ENCODE measurements around the gene PARD3.
A peak's percentile ranks its signal among the peaks of the same experiment; 100 is the strongest.

The PARD3 gene

DNA sequence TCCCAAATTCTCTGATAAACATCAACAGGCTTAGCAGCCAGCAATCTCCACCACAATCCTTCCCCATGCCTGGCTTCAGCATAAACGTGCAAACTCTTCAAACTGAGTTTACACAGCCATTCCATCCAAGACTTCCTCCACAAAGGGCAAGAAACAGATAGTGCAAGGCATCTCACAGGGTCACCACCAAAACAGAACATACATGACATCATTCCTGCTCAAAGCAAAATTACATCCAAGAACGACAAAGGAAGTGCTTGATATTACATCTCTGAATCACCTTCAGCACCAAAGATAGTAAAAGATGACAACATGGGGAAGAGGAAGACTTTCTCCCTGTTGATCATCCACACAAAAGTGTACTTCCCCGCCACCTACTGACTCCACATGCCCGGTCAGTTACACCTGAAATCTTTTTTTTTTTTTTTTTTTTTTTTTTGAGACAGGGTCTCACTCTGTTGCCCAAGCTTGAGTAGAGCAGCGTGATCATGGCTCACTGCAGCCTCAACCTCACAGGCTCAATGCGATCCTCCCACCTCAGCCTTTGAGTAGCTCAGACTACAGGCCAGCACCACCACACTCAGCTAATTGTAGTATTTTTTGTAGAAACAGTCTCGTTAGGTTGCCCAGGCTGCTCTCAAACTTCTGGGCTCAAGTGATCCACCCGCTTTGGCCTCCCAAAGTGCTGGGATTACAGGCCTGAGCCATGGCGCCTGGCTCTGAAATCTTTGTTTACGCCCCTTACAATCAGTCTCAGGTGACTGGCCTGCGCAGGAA is 127.5 kb downstream of the PARD3 start:
- no peak for DNase-seq

DNA sequence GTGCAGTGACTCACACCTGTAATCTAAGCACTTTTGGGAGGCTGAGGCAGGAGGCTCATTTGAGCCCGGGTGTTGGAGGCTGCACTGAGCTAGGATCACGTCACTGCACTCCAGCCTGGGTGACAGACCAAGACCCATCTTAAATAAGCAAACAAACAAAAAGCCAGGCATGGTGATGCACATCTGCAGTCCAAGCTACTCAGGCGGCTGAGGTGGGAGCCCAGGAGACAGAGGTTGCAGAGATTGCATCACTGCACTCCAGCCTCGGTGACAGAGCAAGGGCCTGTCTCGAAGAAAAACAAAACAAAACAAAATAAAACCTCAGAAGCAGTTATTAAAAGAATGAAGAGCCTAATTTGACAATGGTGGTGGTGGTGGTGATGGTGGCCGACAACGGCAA is 132.5 kb downstream of the PARD3 start:
- DNase-seq = no peak

- no peak for DNase-seq
Observed at GRCh38 chr10:34681933-34682332, 133.2 kb downstream of the PARD3 start.

- no peak for DNase-seq
Observed at GRCh38 chr10:34679177-34679576, 135.9 kb downstream of the PARD3 start.

DNA sequence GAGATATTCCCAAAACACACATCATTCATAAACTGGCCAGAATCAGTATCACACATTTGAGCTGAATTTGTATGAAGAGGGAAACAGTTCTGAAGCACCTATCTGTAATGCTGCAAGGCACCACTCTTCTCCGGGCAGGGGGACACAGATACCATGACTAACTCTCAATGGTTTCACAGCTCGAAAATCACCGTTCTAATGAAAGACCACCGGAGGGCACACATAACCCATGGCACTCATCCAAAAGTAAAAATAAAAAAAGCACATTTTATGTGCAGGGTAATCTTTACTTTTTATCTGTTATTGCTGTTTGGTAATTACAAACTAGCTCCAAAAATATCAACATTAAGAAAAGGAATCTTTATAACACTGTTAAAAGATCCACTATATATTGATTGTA is 137.5 kb downstream of the PARD3 start:
- no peak for DNase-seq

- no peak for DNase-seq
Observed at GRCh38 chr10:34677132-34677531, 138.0 kb downstream of the PARD3 start.

- no peak for DNase-seq
Observed at GRCh38 chr10:34674176-34674575, 140.9 kb downstream of the PARD3 start.

DNA sequence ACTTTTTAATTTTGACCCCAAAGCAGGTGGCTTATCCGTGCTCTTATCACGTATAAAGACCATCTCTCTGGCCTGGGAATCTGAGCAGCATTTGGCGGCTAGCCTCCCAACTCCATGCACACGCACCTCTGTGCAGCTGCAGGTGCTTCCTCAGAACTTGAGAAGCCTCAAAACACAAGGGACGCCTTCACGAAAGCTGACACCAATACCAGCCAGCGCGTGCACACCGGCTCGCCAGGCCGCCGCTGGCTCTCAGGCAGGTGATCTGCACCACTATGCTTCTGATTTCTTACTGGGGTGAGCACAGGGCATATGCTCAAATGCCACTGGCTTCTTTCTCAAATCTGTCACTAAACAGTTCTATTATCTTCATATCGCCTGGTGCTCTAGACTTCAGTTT is 145.0 kb downstream of the PARD3 start:
- no peak for DNase-seq

- DNase-seq = no peak
Observed at GRCh38 chr10:34669079-34669478, 146.0 kb downstream of the PARD3 start.

DNA sequence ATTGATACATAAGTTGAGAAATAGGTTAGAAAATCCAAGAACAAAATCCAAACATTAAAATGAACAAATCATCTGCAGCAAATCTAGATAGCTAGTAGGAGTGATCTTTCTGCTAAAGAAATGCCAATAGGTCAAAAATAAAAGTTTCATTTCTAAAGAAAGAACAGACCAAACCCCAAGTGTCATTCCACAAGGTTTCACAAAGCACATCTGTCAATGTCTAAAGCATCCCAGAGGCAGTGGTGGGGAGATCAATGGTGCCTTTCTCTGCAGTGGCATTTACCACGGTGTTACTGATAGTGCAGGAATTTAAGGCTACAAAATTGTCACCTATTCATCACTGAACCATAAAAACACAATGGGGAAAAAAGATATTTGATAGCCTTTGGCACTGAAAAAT is 147.9 kb downstream of the PARD3 start:
- no peak for DNase-seq

- peak; percentile 54 for DNase-seq
Observed at GRCh38 chr10:34666008-34666704, 148.9 kb downstream of the PARD3 start.

DNA sequence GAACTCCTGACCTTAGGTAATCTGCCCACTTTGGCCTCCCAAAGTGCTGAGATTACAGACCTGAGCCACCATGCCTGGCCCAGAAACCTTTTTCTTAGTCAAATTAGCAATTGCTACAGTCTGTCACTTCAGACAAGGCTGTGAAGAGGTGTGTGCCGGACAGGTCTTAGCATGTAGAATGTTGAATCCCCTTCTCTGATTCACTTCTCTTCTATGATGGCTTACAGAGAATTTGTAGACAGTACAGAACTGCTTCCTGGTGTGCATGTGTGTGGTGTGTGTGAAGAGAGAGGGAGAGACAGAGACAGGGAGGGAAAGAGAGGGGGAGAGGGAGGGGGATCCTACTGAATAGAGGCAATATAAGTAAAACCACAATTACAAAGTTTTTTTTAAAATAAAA is 150.4 kb downstream of the PARD3 start:
- DNase-seq = no peak

GRCh38 chr10:34661580-34661979 is 153.5 kb downstream of the PARD3 start:
- no peak for DNase-seq

DNA sequence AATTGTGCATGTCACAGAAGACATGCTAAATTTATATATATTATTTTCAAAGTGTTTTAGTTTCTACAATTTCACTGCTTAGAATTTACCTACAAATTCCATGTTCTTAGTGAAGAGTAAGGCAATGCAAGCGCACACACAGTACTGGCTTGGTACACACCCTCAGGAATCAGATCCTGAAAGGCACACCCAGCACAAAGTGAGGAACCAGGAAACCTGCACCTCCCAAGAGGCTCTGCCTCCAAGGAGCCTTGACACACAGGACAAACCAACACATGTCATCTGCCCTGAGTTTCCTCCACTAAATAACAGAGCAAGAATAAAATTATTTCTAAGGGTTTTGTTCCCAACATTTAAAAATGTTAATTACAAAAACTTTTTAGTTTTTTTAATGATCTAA is 156.2 kb downstream of the PARD3 start:
- DNase-seq = no peak

DNA sequence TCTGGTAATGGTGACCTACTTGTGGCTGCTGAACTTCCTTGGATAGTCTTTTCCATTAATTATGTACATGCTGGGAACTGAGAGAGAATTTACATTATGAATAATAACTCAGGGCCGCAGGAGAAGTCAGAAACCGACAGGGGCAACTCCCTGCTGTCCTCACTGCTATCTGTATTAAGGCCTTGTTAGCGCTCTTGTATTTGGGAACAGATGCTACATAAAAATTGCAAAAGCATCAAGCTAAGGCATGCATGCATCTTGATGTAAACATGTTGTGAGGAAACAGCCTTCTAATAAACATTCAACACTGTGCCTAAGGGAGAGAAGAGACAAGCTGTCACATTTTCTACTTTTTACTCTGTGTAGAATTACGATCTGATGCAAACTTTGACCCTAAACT is 158.4 kb downstream of the PARD3 start:
- no peak for DNase-seq

DNA sequence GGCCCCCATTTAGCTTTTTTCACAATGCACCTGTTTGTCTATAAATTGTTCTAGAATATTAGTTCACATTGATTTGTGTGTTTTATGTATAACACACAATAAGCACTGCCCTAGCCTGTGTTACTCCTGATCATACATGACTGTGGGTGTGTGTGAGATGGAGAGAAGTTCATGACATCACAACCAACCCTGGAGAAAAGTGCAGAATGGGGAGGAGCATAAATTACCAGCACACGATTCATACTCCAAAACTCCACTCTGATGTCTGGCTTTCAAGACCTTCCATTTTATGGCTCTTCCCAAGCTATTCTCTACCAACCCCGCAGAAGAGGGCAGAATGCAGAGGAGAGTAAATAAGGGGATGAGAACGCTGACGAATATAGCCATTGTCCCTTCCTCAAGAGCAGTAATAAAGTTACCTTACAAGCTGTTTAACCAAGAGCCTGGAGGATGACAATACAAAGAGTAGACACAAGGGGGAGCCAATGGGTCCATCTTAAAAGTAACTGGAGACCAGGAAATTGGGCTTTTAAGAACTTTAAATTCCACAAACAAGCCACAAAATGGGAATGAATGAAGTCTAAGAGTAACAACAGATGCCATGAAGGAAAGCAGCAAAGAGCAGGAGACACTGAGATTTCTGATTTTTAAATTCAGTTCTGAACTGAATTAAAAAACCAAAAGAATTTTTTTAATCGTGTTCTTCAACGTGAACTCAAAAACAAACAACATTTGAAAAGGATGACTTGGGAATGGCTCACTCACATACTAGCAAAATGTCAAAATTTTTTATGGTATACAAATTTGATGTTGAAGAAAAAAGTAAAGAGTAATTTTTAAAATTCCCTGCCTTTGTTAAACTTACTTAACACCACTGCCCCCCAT is 159.6 kb downstream of the PARD3 start:
- DNase-seq = no peak

DNA sequence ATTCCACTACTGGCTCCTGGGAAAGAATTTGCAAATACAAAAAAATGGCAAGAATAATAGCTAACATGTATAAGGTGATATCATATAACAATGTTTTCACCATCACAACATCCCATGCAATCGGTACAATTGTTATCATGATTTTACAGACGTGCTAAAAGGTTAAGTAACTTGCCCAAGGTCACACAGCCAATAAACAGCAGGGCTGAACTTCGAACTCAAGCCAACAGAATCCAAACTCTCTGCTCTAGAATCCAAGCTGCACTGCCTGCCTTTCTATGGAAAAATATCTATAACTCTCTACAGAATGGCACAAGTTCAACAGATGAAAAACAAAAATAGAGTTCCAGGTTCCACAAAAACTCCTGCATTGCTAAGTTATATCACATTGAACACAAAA is 160.9 kb downstream of the PARD3 start:
- no peak for DNase-seq

GRCh38 chr10:34653530-34653929 is 161.6 kb downstream of the PARD3 start:
- no peak for DNase-seq

DNA sequence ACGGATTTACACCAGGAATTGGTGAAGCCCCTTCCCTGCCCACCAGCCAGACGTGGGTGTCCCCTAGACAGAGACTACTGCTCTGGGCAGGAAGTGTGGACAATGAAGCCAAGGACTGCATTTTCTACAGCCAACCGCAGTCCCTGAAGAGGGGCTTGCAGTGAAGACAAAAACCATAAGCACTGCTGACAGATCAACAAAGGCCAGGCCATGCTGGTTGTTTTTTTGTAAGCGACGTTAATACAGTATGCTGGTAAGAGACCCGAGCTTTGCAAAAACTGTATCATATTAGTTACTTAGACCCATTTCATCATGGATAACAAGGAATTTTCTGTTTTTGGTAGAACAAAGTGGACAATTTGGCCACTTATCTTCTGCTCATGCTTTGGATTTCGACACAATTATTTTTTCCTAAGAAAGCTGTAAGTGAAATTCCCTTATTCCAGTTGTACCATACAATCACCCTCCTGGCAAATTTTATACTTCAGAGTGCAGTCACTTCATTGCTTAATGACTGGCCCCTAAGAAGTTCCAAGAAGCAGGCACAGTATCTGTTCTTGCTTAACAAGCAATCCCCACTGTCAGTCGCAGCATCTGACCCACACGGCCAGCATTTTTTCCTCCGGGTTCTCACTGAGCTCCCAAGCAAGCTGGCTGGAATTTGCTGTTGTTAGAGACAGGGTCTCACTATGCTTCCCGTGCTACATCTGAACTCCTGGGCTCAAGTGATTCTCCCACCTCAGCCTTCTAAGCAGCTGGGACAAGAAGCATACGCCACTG is 163.5 kb downstream of the PARD3 start:
- DNase-seq = no peak

GRCh38 chr10:34650156-34650555 is 164.9 kb downstream of the PARD3 start:
- DNase-seq = no peak

DNA sequence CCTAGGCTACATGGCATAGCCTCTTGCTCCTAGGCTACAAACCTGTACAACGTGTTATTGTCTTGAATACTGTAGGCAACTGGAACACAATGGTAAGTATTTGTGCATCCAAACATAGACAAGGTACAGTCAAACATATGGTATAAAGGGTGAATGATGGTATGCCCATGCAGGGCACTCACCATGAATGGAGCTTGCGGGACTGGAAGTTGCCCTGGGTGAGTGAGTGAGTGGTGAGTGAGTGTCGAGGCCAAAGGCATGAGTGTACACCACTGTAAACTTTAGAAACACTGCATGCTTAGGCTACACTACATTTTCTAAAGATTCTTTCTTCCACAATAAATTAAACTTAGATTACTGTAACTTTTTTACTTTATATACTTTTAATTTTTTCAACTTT is 165.7 kb downstream of the PARD3 start:
- no peak for DNase-seq

GRCh38 chr10:34648919-34649318 is 166.2 kb downstream of the PARD3 start:
- no peak for DNase-seq

Data from right kidney (tissue), 1 donor.